Lower leg skin (tissue), 3 donors: ENCODE results near the gene CTPS2.

Experiments used
- CTCF ChIP-seq, 3 donors: fragments of 450-650 bp; IDR thresholded peaks; one replicate each; pipeline ENCODE4 v1.5.1; 2016; ENCODE audit warnings: antibody characterized with exemption in 3 of 3, mild to moderate bottlenecking in 3 of 3, moderate library complexity in 2 of 3
- POLR2A ChIP-seq, 2 donors: fragments of 450-650 bp; IDR thresholded peaks; one replicate each; pipeline ENCODE4 v1.6.1; 2016 to 2017; ENCODE audit warnings: antibody characterized with exemption in 2 of 2, mild to moderate bottlenecking in 1 of 2, moderate library complexity in 1 of 2

GRCh38 chrX:16617382-16617781 lies 95.1 kb downstream of the CTPS2 start:
- TF ChIP-seq CTCF (IDR thresholded peaks at IDR 0.05) = no peak
- no peak for TF ChIP-seq POLR2A (IDR thresholded peaks at IDR 0.05)
